Body of pancreas (tissue), 4 donors: ENCODE data around the gene SPART. TPM values are rescaled to one million over a fixed set of nuclear protein-coding genes. Genes with fewer than 3 reads are reported as not detected.
"Not testable (repeated sequence)": the region's sequence is repeated elsewhere in the genome, so short reads cannot be mapped to it uniquely, and the experiment has no call there.

ENCODE experiments used
- ATAC-seq: fragments of 150-250 bp; one replicate; pipeline ENCODE4 v1.9.1; 2016
- DNase-seq, 4 donors: peaks; one replicate each; pipeline ENCODE4 v3.0.0-alpha.2; 2019
- H3K27ac ChIP-seq, 4 donors: fragments of 200-600 bp; sonication (generic); 1 replicate in 3 of 4; 2 replicates in 1 of 4; pipeline versions ENCODE4 v1.5.1 to v1.6.1; 2016 to 2019; ENCODE audit warnings: mild to moderate bottlenecking in 1 of 4, mixed read lengths in 1 of 4, moderate library complexity in 1 of 4
- H3K27me3 ChIP-seq, 2 donors: fragments of 200-600 bp; sonication (generic); one replicate each; pipeline ENCODE4 v1.6.0; 2016; ENCODE audit warnings: mild to moderate bottlenecking in 1 of 2
- H3K36me3 ChIP-seq, 2 donors: fragments of 200-600 bp; sonication (generic); replicated peaks in 1 of 2; 2 replicates each; pipeline ENCODE4 v1.5.1; 2016; ENCODE audit warnings: low read depth in 2 of 2; ENCODE audit not compliant: insufficient read depth in 1 of 2
- H3K4me1 ChIP-seq: fragments of 200-600 bp; sonication (generic); one replicate; pipeline ENCODE4 v1.6.0; 2016
- H3K4me3 ChIP-seq, 2 donors: fragments of 200-600 bp; sonication (generic); 1 replicate in 1 of 2; 2 replicates in 1 of 2; pipeline ENCODE4 v1.5.1; 2016 to 2019
- H3K9me3 ChIP-seq, 3 donors: fragments of 200-600 bp; sonication (generic); 1 replicate in 2 of 3; 2 replicates in 1 of 3; pipeline ENCODE4 v1.5.1; 2016
- POLR2A ChIP-seq, 3 donors: fragments of 450-650 bp; IDR thresholded peaks; one replicate each; pipeline ENCODE4 v1.6.1; 2016; ENCODE audit warnings: antibody characterized with exemption in 3 of 3, mild to moderate bottlenecking in 2 of 3
- WGBS, 2 donors: methylation state at CpG; one replicate each; pipeline ENCODE4 v1.1.5; 2017; 5-methylcytosine and 5-hydroxymethylcytosine counted together
- intact Hi-C: fragments of 100-400 bp; cut with DNase I; formaldehyde crosslinking; loops from one replicate; pipeline ENCODE4 v1.15.1; 2023
- total RNA-seq, 2 donors: library from RNA; depleted of rRNA; stranded (reverse); fragments of >200 nt; gene quantifications; one replicate each; pipeline ENCODE4 v1.1.0, GENCODE V29; 2016
- TF ChIP-seq, protein P1 (sequence below), 7 experiments: fragments of 450-650 bp in 4 of 7; fragments of 200-600 bp in 3 of 7; sonication (generic) in 3 of 7; IDR thresholded peaks; one replicate each; pipeline ENCODE4 v1.5.1; 2016 to 2019; ENCODE audit warnings: antibody characterized with exemption in 7 of 7

The SPART gene
- total RNA-seq, 2 donors from 2014 or later = 11.5 to 16.1 TPM

DNA sequence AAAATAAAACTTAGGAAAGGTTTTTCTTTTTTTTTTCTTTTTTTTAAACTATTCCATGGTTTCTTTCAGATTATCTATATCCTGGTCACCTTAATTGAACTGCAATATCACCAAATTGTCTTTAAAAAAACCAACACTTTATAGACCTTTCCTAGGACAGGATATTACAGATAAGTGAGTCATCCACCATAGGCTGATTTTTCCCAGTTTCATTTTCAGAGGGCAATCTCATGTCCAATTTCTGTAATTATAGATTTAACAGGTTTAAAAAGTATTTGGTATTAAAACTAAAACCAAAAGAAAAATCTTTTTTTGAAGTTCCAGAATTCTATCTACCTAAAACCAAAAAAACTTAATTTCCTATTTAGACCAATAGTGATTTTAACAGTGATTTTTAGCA, 13.2 kb downstream of the SPART start:
- intact Hi-C loops = no loop called here
- Histone ChIP-seq H3K9me3 (no peaks in the 10 kb centered on the region), H3K4me3 (no peak overlapping the region), H3K27me3 (no peaks in the 10 kb centered on the region), H3K4me1 (no peaks in the 10 kb centered on the region), H3K27ac (no peak overlapping the region), H3K36me3 (peaks cover 0 to 6% of the 10 kb centered on the region in 2 donors)
- DNase-seq (no peak), ATAC-seq (no peak)
- TF ChIP-seq, protein P1, sequence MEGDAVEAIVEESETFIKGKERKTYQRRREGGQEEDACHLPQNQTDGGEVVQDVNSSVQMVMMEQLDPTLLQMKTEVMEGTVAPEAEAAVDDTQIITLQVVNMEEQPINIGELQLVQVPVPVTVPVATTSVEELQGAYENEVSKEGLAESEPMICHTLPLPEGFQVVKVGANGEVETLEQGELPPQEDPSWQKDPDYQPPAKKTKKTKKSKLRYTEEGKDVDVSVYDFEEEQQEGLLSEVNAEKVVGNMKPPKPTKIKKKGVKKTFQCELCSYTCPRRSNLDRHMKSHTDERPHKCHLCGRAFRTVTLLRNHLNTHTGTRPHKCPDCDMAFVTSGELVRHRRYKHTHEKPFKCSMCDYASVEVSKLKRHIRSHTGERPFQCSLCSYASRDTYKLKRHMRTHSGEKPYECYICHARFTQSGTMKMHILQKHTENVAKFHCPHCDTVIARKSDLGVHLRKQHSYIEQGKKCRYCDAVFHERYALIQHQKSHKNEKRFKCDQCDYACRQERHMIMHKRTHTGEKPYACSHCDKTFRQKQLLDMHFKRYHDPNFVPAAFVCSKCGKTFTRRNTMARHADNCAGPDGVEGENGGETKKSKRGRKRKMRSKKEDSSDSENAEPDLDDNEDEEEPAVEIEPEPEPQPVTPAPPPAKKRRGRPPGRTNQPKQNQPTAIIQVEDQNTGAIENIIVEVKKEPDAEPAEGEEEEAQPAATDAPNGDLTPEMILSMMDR (IDR thresholded peaks at IDR 0.05) = no peak
- no peak for TF ChIP-seq POLR2A (IDR thresholded peaks at IDR 0.05)

GRCh38 chr13:36332255-36332654, 13.9 kb downstream of the SPART start:
- H3K4me3 ChIP-seq, H3K27ac ChIP-seq, H3K4me1 ChIP-seq, H3K27me3 ChIP-seq, ATAC-seq, intact Hi-C loops, H3K36me3 ChIP-seq, H3K9me3 ChIP-seq, DNase-seq: not testable (repeated sequence)

- H3K27me3 ChIP-seq = no peaks in the 10 kb centered on the region
- no peak for ATAC-seq
- no peaks in the 10 kb centered on the region for H3K4me1 ChIP-seq
- no peak overlapping the region for H3K4me3 ChIP-seq
- peaks cover 0 to 6% of the 10 kb centered on the region in 2 donors for H3K36me3 ChIP-seq
- no peaks in the 10 kb centered on the region for H3K9me3 ChIP-seq
- no peak for TF ChIP-seq POLR2A (IDR thresholded peaks at IDR 0.05)
- TF ChIP-seq, protein P1 (IDR thresholded peaks at IDR 0.05) = no peak
- no peak overlapping the region for H3K27ac ChIP-seq
- intact Hi-C loops = no loop called here
- 85 to 87% methylated on average over 4 of the region's 4 CpGs for WGBS, 2 donors
- no peak for DNase-seq
These were observed 14.9 kb downstream of the SPART start for GRCh38 chr13:36331280-36331679.

- H3K27me3 ChIP-seq = no peaks in the 10 kb centered on the region
- H3K9me3 ChIP-seq = no peaks in the 10 kb centered on the region
- DNase-seq (no peak), ATAC-seq (no peak)
- H3K36me3 ChIP-seq = peaks cover 0 to 11% of the 10 kb centered on the region in 2 donors
- H3K4me1 ChIP-seq = no peaks in the 10 kb centered on the region
- H3K27ac ChIP-seq = no peak overlapping the region
- intact Hi-C loops = no loop called here
- no peak for TF ChIP-seq POLR2A (IDR thresholded peaks at IDR 0.05)
- TF ChIP-seq, protein P1 (IDR thresholded peaks at IDR 0.05) = no peak
- WGBS, 2 donors = 72 to 77% methylated on average over 4 of the region's 4 CpGs
- H3K4me3 ChIP-seq = no peak overlapping the region
These were observed 16.8 kb downstream of the SPART start for GRCh38 chr13:36329361-36329760.

GRCh38 chr13:36328821-36329220, 17.4 kb downstream of the SPART start:
- H3K36me3 ChIP-seq = peaks cover 0 to 13% of the 10 kb centered on the region in 2 donors
- intact Hi-C loops = no loop called here
- no peak overlapping the region for H3K4me3 ChIP-seq
- no peaks in the 10 kb centered on the region for H3K27me3 ChIP-seq
- no peak overlapping the region for H3K27ac ChIP-seq
- TF ChIP-seq, protein P1 (IDR thresholded peaks at IDR 0.05) = no peak
- no peak for TF ChIP-seq POLR2A (IDR thresholded peaks at IDR 0.05)
- H3K9me3 ChIP-seq = no peaks in the 10 kb centered on the region
- 82 to 86% methylated on average over 2 of the region's 2 CpGs for WGBS, 2 donors
- no peak for ATAC-seq
- H3K4me1 ChIP-seq = no peaks in the 10 kb centered on the region
- DNase-seq = no peak
